ENCODE data around the gene MMEL1.

Gene MMEL1

GRCh38 chr1:2605509-2606395 is 27.1 kb downstream of the MMEL1 start:
- DNase-seq (ENCODE audit: low spot score) = no peak
- no peak for TF ChIP-seq CTCF (IDR thresholded peaks at IDR 0.05; ENCODE audit: extremely low read depth, insufficient read depth, missing control alignments)
- in situ Hi-C loops (cut with MboI; ENCODE audit: low pct_unique_long_range_greater_than_20kb, low sequenced_read_pairs, unreplicated experiment) = no loop called here

- TF ChIP-seq CTCF (IDR thresholded peaks at IDR 0.05; ENCODE audit: extremely low read depth, insufficient read depth, missing control alignments) = no peak
- DNase-seq (ENCODE audit: low spot score) = no peak
Measured at GRCh38 chr1:2604844-2605508, 27.8 kb downstream of the MMEL1 start.

GRCh38 chr1:2604156-2604843 is 28.5 kb downstream of the MMEL1 start:
- in situ Hi-C loops (cut with MboI; ENCODE audit: low pct_unique_long_range_greater_than_20kb, low sequenced_read_pairs, unreplicated experiment) = no loop called here
- no peak for TF ChIP-seq CTCF (IDR thresholded peaks at IDR 0.05; ENCODE audit: extremely low read depth, insufficient read depth, missing control alignments)
- DNase-seq (ENCODE audit: low spot score) = no peak

More at GRCh38 chr1:2604844-2605508, 27.8 kb downstream of the MMEL1 start:
- in situ Hi-C loops (cut with MboI; ENCODE audit: low pct_unique_long_range_greater_than_20kb, low sequenced_read_pairs, unreplicated experiment) = no loop called here

GRCh38 chr1:2603521-2604155 is 29.2 kb downstream of the MMEL1 start:
- in situ Hi-C loops (cut with MboI; ENCODE audit: low pct_unique_long_range_greater_than_20kb, low sequenced_read_pairs, unreplicated experiment) = no loop called here
- DNase-seq (ENCODE audit: low spot score) = no peak
- TF ChIP-seq CTCF (IDR thresholded peaks at IDR 0.05; ENCODE audit: extremely low read depth, insufficient read depth, missing control alignments) = no peak

GRCh38 chr1:2602866-2603520 is 29.8 kb downstream of the MMEL1 start:
- no peak for TF ChIP-seq CTCF (IDR thresholded peaks at IDR 0.05; ENCODE audit: extremely low read depth, insufficient read depth, missing control alignments)
- no peak for DNase-seq (ENCODE audit: low spot score)
- in situ Hi-C loops (cut with MboI; ENCODE audit: low pct_unique_long_range_greater_than_20kb, low sequenced_read_pairs, unreplicated experiment) = no loop called here

Data from GM13977 (cell line).